CD4-positive, alpha-beta T cell treated with Interleukin-1 beta for 1 hour (primary cell): Measurements from ENCODE around the gene VGF.
"Not testable (repeated sequence)": the region's sequence is repeated elsewhere in the genome, so short reads cannot be mapped to it uniquely, and the experiment has no call there.

Experiments
- DNase-seq, 2 donors: peaks; one replicate each; pipeline ENCODE4 v3.0.0-alpha.2; 2020 to 2022

The VGF gene

GRCh38 chr7:101134399-101134980 is 30.9 kb downstream of the VGF start:
- DNase-seq, result no peak

GRCh38 chr7:101133621-101134398 is 31.6 kb downstream of the VGF start:
- no peak for DNase-seq

- not testable (repeated sequence) for DNase-seq
These were observed 32.5 kb downstream of the VGF start for GRCh38 chr7:101132626-101133600.

GRCh38 chr7:101129603-101130117 is 35.7 kb downstream of the VGF start:
- DNase-seq, result no peak

GRCh38 chr7:101128040-101128834 is 37.1 kb downstream of the VGF start:
- DNase-seq, result no peak

GRCh38 chr7:101127460-101128039 is 37.8 kb downstream of the VGF start:
- no peak for DNase-seq

- DNase-seq, result peak; percentile 56 to 73
These were observed 38.5 kb downstream of the VGF start, which contains the start of gene SERPINE1 for GRCh38 chr7:101126651-101127459. TSS of gene SERPINE1 (plus strand) at chr7:101127104. CDS start at chr7:101128394, 1,290 bp downstream.

- peak in 1 of 2 donors; percentile 48 for DNase-seq
These were observed 39.2 kb downstream of the VGF start for GRCh38 chr7:101125989-101126650.

GRCh38 chr7:101124376-101125056 is 40.9 kb downstream of the VGF start:
- DNase-seq, result no peak

- no peak for DNase-seq
These were observed 41.7 kb downstream of the VGF start for GRCh38 chr7:101123703-101124068.

- DNase-seq, result no peak
These were observed 42.3 kb downstream of the VGF start for GRCh38 chr7:101122933-101123702.

- no peak for DNase-seq
These were observed 43.1 kb downstream of the VGF start for GRCh38 chr7:101121991-101122932.

GRCh38 chr7:101121631-101121990 is 43.8 kb downstream of the VGF start:
- DNase-seq, result not testable (repeated sequence)

- DNase-seq, result no peak
These were observed 45.1 kb downstream of the VGF start for GRCh38 chr7:101120315-101120714.

GRCh38 chr7:101119876-101120275 is 45.5 kb downstream of the VGF start:
- DNase-seq, result no peak

GRCh38 chr7:101118856-101119255 is 46.5 kb downstream of the VGF start:
- no peak for DNase-seq

- no peak for DNase-seq
These were observed 48.5 kb downstream of the VGF start for GRCh38 chr7:101116898-101117297.

GRCh38 chr7:101115215-101115614 is 50.2 kb downstream of the VGF start:
- DNase-seq, result no peak
